Measurements from ENCODE around the gene XYLT1.

- TF ChIP-seq POLR2A (IDR thresholded peaks at IDR 0.05; ENCODE audit: low read depth, low read length) (no peak), MXI1 (IDR thresholded peaks at IDR 0.05; ENCODE audit: borderline replicate concordance, low read depth, low read length) (no peak), RAD21 (IDR thresholded peaks at IDR 0.05; ENCODE audit: low read length) (no peak), NFE2L2 (IDR thresholded peaks at IDR 0.05; ENCODE audit: low read depth, low read length) (no peak), MAZ (IDR thresholded peaks at IDR 0.05; ENCODE audit: borderline replicate concordance, low read depth, low read length) (no peak), FOS (IDR thresholded peaks at IDR 0.05; ENCODE audit: low read depth, low read length) (no peak), SMC3 (IDR thresholded peaks at IDR 0.05; ENCODE audit: low read depth, low read length) (no peak), BHLHE40 (IDR thresholded peaks at IDR 0.05; ENCODE audit: low read depth, low read length) (no peak), CEBPB (IDR thresholded peaks at IDR 0.05; ENCODE audit: low read depth, low read length) (no peak), MAFK (IDR thresholded peaks at IDR 0.05; ENCODE audit: low read depth, low read length) (no peak)
- TF ChIP-seq, protein P1, sequence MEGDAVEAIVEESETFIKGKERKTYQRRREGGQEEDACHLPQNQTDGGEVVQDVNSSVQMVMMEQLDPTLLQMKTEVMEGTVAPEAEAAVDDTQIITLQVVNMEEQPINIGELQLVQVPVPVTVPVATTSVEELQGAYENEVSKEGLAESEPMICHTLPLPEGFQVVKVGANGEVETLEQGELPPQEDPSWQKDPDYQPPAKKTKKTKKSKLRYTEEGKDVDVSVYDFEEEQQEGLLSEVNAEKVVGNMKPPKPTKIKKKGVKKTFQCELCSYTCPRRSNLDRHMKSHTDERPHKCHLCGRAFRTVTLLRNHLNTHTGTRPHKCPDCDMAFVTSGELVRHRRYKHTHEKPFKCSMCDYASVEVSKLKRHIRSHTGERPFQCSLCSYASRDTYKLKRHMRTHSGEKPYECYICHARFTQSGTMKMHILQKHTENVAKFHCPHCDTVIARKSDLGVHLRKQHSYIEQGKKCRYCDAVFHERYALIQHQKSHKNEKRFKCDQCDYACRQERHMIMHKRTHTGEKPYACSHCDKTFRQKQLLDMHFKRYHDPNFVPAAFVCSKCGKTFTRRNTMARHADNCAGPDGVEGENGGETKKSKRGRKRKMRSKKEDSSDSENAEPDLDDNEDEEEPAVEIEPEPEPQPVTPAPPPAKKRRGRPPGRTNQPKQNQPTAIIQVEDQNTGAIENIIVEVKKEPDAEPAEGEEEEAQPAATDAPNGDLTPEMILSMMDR (conservative IDR thresholded peaks at IDR 0.05; ENCODE audit: low read depth, low read length), result no peak
- TF ChIP-seq, protein P2, sequence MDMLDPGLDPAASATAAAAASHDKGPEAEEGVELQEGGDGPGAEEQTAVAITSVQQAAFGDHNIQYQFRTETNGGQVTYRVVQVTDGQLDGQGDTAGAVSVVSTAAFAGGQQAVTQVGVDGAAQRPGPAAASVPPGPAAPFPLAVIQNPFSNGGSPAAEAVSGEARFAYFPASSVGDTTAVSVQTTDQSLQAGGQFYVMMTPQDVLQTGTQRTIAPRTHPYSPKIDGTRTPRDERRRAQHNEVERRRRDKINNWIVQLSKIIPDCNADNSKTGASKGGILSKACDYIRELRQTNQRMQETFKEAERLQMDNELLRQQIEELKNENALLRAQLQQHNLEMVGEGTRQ (IDR thresholded peaks at IDR 0.05; ENCODE audit: low read depth, low read length), result no peak
Observed at GRCh38 chr16:17379121-17379571, 91.6 kb downstream of the XYLT1 start.
